Lung microvascular endothelial cell (primary cell): ENCODE data around the gene ONECUT1. TPM values are rescaled to one million over a fixed set of nuclear protein-coding genes. Genes with fewer than 3 reads are reported as not detected.
A peak's percentile ranks its signal among the peaks of the same experiment; 100 is the strongest.

Experiments used
- DNase-seq, 2 donors: peaks; one replicate each; pipeline versions ENCODE4 v3.0.0 to v3.0.0-alpha.2; 2010; ENCODE audit warnings: low read depth in 2 of 2
- total RNA-seq: library from RNA; depleted of rRNA; stranded (reverse); fragments of >200 nt; gene quantifications from 2 replicates; pipeline ENCODE4 v1.2.1, GENCODE V29; 2014

Gene ONECUT1
- total RNA-seq, 1 donor from 2014 or later, result not detected

DNA sequence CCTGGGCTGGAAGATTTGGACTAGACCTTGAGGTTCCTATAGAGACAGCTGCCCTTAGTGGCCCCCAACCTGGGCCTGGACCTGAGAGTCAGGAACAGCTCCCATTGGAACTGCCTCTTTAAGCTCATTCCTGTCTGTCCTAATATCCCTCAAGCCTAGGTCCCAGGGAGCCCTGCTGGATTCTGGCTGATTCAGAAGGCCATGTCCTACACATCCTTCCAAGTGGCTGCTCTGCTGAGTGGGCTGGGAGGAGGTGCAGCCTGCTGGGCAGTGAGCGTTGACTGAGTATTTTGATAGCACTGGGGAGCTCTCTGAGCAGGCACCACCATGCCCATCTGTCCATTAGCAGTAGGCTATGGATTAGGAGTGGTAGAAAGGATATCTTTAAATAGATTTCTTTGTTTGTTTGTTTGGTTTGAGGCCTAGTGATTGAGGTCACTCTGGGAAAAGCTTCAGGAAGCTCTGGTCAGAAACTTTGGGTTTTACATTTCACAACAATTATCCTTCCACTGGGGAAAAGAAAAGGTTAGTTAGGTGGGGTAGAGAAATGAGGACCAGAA lies 56.4 kb downstream of the ONECUT1 start:
- DNase-seq, result peak in 1 of 2 donors; percentile 23

DNA sequence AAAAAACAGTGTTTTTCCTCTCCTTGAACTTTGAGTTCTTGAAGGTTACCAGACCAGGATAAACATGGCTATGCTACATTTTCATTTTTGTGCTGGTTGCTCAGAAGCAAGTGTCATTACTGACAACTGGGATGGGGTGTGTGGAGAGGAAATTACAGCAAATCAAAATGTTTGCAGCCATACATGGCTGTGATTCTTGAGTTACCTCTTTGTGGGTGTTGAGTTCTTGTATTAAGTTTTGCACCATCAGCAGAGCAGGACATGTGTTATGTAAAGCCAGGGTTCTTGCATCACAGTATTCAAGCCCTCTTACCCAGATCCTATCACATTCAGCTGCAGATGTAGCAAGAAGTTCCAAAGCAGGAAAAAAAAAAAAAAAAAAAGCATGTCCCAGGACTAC lies 57.0 kb downstream of the ONECUT1 start:
- no peak for DNase-seq

DNA sequence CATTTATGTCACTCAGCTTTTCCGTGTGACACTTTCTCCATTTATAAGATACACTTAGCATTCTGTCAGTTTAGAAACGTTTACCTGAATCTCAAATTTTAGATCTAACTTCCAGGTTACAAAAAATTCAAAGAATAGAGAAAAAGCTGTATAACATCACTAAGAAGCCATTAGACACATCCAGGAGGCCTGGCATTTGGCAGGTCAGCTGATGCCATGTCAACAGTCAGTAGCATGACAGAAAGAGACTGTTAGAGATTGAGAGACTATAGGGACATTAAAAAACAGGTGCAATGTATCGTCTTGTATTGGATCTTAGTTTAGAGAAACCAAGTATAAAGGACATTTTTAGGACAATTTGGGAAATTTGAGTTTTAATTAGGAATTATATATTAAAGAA lies 57.6 kb downstream of the ONECUT1 start:
- no peak for DNase-seq

DNA sequence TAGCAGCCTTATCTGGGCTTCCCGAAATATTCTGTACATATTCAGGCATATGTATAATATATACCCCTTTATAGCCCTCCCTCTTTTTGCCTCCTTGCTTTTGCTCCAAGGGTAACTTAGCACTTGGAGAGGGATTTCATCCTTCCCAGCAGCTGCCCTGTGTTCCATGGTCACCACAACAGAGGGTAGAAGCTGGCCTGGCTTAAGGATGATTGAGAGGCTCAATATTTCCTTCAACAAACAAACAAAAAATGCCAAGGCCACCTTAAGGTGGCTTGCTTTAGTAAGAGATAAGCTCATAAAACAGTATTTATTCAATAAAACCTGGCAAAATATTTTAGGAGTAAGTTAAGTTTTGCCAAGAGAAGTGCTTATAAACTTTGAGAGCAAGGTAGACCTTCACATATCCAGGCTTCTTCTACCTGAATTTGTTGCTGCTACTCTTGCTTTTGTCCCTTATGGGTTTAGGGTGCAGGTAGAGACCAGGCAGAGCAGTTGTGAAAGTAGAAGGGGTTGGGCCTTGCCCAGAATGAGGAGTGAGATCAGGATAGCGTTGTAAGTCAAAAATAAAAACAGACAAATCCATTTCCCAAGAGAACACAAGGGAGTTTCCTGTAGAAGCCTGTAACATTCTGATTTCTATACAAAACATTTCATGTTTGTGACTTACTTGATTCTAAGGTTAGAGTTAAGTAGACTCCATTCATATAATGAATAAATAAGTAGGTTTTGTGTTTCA lies 58.2 kb downstream of the ONECUT1 start:
- DNase-seq, result peak; percentile 43 to 50

DNA sequence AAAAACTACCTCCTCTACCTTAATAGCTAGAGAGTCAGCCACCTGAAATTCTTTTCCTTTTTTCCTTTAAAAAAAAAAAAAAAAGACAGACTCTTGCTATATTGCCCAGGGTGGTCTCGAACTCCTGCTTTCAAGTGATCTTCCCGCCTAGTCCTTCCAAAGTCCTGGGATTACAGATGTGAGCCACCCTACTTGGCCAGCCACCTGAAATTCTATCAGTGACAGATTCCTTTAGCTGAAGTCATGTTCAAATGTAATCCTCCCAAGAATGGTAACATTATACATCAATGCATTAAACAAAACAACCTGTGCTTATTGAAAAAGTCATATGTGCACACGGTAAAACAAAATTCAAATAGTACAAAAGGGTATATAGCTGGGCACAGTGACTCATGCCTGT lies 59.1 kb downstream of the ONECUT1 start:
- DNase-seq, result no peak

DNA sequence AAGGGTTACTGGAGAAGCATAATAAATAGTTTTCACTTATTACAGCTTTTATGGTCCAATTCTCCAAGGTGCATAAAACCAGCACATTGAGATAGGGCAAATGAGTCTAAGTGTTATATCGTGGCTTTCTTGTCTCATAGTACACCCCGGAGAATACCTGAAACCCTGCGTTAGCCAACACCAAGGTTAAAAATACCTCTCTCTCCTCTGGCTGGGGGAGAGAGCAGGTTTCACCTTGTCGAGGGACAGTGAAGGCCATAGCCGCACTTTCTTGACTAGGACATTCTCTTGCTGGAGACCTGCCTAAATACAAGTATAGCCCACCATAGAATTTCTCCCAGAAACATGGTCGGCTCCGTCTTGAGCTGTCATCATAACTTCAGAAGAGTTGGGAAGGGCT lies 59.5 kb downstream of the ONECUT1 start:
- no peak for DNase-seq

DNA sequence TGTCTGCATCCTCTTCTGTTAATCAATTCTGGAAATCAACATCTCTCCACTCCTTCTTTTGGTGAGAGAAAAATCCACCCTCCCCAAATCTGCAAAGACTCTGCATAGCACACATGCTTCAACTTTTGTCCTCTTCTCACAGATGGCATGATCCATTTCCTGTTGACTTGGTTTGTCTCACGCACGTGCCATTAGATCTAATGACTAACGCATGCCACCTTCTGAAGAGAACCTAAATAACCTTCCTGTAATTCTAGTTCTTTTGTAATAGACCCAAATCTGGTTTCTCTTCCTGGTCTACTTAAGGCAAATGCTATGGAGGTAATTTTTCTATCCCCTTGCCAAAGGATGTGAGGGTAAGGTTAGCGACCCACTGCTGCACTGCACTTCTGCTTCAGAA lies 60.0 kb downstream of the ONECUT1 start:
- DNase-seq, result peak; percentile 91

DNA sequence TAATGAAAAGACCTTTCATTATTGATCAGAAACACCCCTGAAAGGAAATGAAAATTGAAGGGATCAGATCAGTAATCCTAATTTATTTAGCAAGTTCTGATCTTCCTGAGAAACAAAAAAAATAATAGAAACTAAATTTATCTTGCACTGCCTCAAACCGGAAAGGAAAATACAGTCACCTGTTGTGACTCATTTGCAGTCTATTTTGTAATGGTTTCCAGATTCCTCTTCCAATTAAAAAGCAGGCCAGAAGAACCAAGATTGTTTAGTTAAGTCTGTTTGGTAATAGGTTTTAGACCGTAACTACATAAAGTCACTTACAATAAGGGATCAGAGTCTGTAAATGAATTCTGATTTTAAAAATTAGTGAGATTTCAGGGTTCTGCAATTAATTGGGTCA lies 61.2 kb downstream of the ONECUT1 start:
- DNase-seq, result peak; percentile 80 to 85

DNA sequence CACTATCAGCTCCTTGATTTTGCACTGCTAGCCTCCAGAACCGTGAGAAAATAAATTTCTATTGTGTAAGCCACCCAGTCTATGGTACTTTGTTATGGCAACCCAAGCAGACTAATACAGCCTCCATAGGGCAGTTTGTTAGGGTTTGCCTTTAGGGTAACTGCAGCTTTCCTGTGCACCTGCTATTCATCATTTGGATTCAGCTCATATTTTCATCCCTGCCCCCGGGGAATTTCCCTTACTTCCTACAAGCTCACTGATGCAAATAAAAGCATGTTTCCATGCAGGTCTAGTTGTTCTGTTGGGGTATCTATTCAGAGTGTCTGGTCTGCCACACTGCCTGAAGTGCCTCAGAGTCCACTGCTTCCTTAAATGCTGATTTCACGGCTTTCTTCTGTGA lies 62.3 kb downstream of the ONECUT1 start:
- DNase-seq, result peak; percentile 60 to 78

DNA sequence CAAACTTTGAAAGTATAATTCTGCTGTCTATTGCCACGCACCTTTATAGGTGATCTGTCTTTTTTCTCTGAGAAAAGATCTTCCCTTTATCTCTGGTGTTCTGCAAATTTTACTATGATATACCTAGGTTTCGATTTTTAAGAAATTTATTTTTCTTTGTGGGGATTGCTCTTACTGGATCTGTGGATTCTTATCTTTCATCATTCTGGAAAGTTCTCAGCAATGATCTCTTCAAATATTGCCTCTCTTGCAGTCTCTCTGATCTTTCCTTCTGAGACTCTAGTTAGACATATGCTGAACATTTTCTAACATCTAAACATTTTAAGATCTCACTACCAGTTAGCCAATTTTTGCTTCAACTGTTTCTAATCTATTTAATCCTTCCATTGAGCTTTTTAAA lies 63.9 kb downstream of the ONECUT1 start:
- DNase-seq, result no peak

DNA sequence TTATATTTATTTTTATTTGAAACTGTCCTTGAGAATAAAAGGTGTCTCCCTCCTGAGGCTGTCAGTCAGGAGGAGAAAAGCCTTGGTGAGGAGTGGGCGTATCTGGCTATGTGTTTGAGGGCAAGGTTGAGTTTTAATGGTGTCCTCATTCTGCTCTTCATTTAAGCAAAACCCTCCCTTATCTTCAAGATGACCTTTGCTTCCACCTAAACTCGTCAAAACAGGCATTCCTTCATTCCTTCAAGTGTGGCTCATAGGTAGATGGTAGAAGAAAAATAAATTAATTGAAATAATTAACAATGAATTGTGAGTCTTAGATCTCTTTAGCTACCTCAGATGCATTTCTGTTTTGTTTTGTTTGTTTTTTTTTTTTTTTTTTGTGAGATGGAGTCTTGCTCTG lies 71.6 kb downstream of the ONECUT1 start:
- DNase-seq, result no peak

DNA sequence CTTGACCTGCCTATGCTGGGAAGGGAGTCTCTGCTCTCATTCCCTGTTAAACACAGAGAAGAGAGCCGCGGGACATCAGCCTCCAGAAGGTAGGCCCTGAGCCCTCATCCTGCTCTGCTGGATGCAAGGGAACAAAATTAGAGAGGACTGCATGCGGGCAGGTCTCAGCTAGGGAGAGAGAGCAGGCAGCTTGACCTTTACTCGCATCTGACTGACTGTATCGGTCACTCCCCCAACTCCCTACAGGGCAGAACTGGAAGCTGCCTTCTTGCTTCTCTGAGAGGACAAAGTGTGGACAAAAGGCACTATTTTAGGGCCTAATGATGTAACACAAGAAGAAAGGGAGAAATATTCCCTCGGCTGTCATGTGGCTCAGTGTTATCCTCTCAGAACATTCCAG lies 72.2 kb downstream of the ONECUT1 start:
- no peak for DNase-seq

DNA sequence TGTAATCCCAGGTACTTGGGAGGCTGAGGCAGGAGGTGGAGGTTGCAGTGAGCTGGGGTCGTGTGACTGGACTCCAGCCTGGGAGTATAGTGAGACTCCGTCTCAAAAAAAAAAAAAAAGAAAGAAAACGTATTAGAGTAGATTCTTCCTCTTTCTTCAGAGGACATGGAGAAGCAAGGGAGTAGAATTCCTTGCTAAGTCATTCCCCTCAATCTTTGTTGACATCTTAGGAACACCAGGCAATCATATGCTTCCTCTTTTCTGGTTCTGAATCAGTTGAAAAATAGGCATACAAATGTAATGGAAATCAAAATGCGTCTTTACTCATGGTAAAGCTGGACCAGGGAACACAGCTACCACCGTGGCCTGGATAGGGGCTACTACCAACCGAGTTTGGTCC lies 72.7 kb downstream of the ONECUT1 start:
- no peak for DNase-seq

DNA sequence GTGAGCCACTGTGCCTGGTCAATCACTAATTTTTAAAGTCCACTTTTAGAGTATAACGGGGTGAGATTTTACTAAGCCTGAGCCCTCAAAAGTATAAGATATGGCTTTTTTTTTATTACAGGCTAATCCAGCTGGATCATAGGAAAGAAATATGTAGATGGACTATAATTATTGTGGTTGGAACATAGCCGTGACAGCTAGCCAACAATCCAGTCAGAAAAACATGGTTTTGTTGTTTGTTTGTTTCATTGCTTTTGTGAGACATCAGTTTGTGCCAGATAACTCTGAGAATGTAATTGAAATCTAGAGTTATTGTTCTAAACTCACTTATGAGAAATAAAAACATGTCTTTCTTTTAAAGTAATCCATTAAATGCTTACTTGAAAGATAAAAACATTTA lies 73.6 kb downstream of the ONECUT1 start:
- DNase-seq, result peak in 1 of 2 donors; percentile 57

DNA sequence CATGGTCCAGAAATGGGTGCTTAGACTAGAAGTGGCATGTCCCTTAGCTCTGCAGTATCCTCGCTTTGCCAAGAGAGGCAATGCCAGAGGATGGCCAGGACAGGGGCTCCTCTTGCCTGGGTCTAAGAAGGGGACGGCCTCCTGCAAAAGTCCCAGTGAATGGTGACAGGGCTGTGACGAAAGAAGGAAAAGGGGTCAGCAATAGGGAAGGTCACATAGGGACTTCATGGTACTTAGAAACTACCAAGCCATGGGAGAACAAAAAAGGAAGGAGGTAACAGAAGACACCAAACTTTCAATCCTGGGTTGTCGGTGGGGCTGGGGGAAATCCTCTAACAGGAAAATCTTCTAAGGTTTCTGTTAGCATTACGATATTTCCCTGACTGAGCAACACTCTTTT lies 74.7 kb downstream of the ONECUT1 start:
- no peak for DNase-seq

DNA sequence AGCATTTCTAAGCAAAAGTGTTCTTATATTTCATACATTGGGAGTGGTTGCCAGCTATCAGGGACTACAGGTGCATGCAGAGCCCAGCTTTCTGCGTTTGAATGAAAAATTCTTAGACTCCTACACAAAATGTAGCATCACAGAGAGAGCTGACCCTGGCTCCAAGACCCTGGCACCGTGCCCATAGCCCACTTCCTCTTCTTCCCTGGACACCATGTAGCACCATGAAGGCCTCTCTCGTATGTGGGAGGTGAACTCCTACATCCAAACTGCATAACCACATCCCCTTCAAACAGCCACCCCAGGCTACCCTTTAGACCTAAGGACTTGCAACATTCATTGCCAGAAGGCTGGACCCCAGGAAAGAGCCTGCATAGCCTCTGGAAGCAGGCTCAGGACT lies 75.2 kb downstream of the ONECUT1 start:
- no peak for DNase-seq

DNA sequence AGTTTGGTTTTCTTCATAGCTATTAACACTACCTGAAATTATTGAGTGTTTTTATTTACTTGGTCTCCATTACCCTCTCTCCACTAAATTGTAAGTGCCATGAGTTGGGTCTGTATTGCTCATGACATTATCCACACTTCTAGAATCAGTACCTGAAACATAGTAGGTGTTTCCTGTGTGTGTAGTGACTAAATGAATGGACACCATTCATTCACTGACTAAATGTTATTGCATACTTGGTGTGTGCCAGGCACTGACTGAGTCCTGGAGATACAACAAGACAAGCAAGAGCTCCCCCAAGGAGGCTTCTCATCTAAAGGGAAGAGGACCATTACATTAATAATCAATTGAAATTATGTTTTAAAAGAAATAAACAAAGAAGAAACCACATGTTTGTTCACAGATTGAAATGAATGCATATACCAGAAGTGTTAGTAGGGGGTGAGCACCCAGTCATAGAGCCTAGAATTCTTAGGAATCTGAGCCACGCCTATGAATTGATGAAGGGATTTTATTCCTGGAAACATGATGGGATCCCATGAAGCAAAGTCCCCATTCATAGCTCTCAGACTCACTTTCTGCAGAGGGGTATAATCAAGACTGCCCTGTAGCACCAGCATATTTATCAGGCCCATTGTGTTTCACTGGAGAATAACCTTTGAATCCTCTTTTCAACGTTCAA lies 79.3 kb downstream of the ONECUT1 start:
- DNase-seq, result no peak

DNA sequence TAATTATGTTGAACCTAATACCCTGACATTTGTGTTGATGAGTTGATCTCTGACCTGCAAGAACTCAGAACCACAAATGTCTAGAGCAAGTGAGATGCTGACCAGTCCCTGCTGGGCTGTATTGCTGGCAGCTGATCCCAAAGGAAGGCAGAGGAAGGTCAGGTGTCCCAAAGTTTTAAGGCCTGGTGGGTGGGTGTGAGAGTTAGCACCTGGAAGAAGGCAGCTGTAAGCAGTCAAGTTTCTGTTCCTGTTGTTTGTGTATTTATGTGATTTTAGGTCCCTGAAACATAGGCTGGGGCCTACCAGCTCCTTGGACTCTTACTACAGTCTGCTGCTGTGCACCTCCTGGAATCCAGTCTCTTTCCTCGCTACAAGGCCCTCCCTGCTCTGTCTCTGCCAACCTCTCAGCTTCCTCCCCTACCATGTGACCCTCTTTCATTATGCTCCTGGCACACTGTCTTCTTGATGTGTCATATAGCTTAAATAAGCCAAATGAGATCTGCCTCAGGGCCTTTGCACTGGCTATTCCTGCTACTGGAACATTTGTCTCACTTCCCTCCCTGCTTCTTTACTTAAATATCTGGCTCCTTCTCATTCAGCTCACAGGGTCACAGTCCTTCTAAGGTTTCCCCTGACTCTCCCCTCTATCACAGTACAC lies 80.0 kb downstream of the ONECUT1 start:
- no peak for DNase-seq

DNA sequence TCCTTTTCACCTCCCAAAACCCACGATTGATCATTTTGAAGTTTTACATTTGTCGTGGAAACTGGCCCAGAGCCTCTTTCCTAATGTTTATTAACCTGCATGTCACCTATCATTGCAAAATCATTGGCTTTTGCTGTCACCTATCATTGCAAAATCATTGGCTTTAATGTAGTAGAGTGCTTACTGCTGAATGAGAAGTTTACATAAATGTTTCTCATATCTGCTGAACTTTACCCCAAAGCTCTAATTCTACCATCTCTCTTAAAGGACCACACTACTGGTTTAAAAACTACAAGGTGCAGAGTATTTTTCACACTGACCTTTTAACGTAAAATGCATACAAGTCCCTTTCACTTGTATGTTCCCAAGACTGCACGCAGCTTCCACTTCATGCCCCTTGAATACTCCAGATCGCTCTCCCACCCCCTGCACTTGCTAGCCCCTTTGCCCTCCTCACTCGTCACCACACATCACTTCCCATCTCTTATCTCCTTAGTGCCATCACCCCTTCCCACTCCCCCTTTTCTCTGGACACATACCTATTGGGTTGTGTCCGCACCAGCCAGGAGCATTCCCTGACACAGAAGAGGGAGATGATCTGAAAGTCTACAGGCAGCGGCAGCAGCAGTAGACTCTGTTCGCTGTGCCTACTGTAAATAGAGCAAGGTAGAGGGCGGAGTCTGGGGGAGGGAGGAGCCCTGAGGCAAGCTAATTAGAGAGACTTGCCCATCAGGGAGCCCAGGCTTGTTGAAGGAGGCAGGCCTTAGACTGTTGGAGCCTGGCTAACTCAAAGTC lies 80.8 kb downstream of the ONECUT1 start:
- no peak for DNase-seq
